Measurements from ENCODE around the gene LRRC74B. TPM values are rescaled to one million over a fixed set of nuclear protein-coding genes. Genes with fewer than 3 reads are reported as not detected.

Gene LRRC74B
- total RNA-seq, 1 experiment from 2014 or later, result not detected

- peak; percentile 94 for DNase-seq (ENCODE audit: low read depth)
Observed at GRCh38 chr22:21014202-21014725, 31.5 kb upstream of the LRRC74B start.

GRCh38 chr22:21014726-21015465 is 30.9 kb upstream of the LRRC74B start, which contains the start of gene P2RX6:
TSS of gene P2RX6 (plus strand) at chr22:21015165. CDS start at chr22:21015175, 10 bp downstream.
- peak; percentile 71 for DNase-seq (ENCODE audit: low read depth)

GRCh38 chr22:21015466-21016006 is 30.2 kb upstream of the LRRC74B start:
- DNase-seq (ENCODE audit: low read depth), result no peak

GRCh38 chr22:21016644-21017420 is 28.9 kb upstream of the LRRC74B start:
- no peak for DNase-seq (ENCODE audit: low read depth)

- no peak for DNase-seq (ENCODE audit: low read depth)
Observed at GRCh38 chr22:21018314-21018713, 27.4 kb upstream of the LRRC74B start.

- DNase-seq (ENCODE audit: low read depth), result no peak
Observed at GRCh38 chr22:21020802-21021429, 24.8 kb upstream of the LRRC74B start.

GRCh38 chr22:21022507-21022906 is 23.2 kb upstream of the LRRC74B start:
- no peak for DNase-seq (ENCODE audit: low read depth)

- no peak for DNase-seq (ENCODE audit: low read depth)
Observed at GRCh38 chr22:21022955-21023614, 22.7 kb upstream of the LRRC74B start.

- DNase-seq (ENCODE audit: low read depth), result no peak
Observed at GRCh38 chr22:21025266-21025665, 20.5 kb upstream of the LRRC74B start.

GRCh38 chr22:21025763-21026755 is 19.7 kb upstream of the LRRC74B start:
- no peak for DNase-seq (ENCODE audit: low read depth)

GRCh38 chr22:21026783-21027692 is 18.7 kb upstream of the LRRC74B start:
- peak; percentile 64 for DNase-seq (ENCODE audit: low read depth)

- no peak for DNase-seq (ENCODE audit: low read depth)
Observed at GRCh38 chr22:21028277-21029251, 17.2 kb upstream of the LRRC74B start.

GRCh38 chr22:21029486-21030025 is 16.2 kb upstream of the LRRC74B start:
- DNase-seq (ENCODE audit: low read depth), result no peak

GRCh38 chr22:21030032-21030431 is 15.7 kb upstream of the LRRC74B start:
- no peak for DNase-seq (ENCODE audit: low read depth)

- DNase-seq (ENCODE audit: low read depth), result no peak
Observed at GRCh38 chr22:21030621-21031544, 14.9 kb upstream of the LRRC74B start.

- DNase-seq (ENCODE audit: low read depth), result no peak
Observed at GRCh38 chr22:21031545-21032036, 14.2 kb upstream of the LRRC74B start.
